Endothelial cell (in vitro differentiated cells): ENCODE results near the gene HLCS. TPM values are rescaled to one million over a fixed set of nuclear protein-coding genes. Genes with fewer than 3 reads are reported as not detected.

Source experiments
- DNase-seq: peaks from one replicate; pipeline ENCODE4 v3.0.0; 2021; ENCODE audit warnings: low spot score
- H3K27ac Mint-ChIP-seq: one replicate; pipeline ENCODE4 v1.8.0; 2021; ENCODE audit warnings: mixed read lengths, inconsistent platforms; ENCODE audit not compliant: unreplicated experiment
- H3K27me3 Mint-ChIP-seq: one replicate; pipeline ENCODE4 v1.8.0; 2021; ENCODE audit warnings: mild to moderate bottlenecking, moderate library complexity, mixed read lengths, inconsistent platforms; ENCODE audit not compliant: unreplicated experiment
- H3K36me3 Mint-ChIP-seq: one replicate; pipeline ENCODE4 v1.8.0; 2021; ENCODE audit warnings: mild to moderate bottlenecking, low read depth, mixed read lengths, inconsistent platforms; ENCODE audit not compliant: unreplicated experiment
- H3K4me1 Mint-ChIP-seq: one replicate; pipeline ENCODE4 v1.8.0; 2021; ENCODE audit warnings: mild to moderate bottlenecking, mixed read lengths, inconsistent platforms; ENCODE audit not compliant: unreplicated experiment
- H3K4me3 Mint-ChIP-seq: one replicate; pipeline ENCODE4 v1.8.0; 2021; ENCODE audit warnings: mild to moderate bottlenecking, mixed read lengths, inconsistent platforms; ENCODE audit not compliant: unreplicated experiment
- H3K9me3 Mint-ChIP-seq: one replicate; pipeline ENCODE4 v1.8.0; 2021; ENCODE audit warnings: mixed read lengths, inconsistent platforms; ENCODE audit not compliant: unreplicated experiment
- long read RNA-seq: library from polyadenylated mRNA; unstranded; transcript quantifications from one replicate; pipeline ENCODE4 v2.0.0, GENCODE V29; 2020; ENCODE audit not compliant: unreplicated experiment
- total RNA-seq: library from RNA; stranded (reverse); fragmentation: NEBNext Ultra II Directional; extraction: Animal tissue kit (Norgen Biotek cat#: 25700); gene quantifications from one replicate; pipeline ENCODE4 v1.2.1, GENCODE V29; 2021; ENCODE audit not compliant: unreplicated experiment
- TF ChIP-seq, protein P1 (sequence below): fragments of 200-600 bp; sonication (generic); IDR thresholded peaks from one replicate; pipeline ENCODE4 v1.5.0; 2021; ENCODE audit warnings: antibody characterized with exemption; ENCODE audit not compliant: unreplicated experiment

The HLCS gene
- total RNA-seq: 97.4 TPM
- long read RNA-seq, full-length matches to known transcripts: 1 of 26 reads
- long read RNA-seq, partial matches to known transcripts: 3 of 26 reads
- long read RNA-seq, other reads (novel, unspliced or antisense): 22 of 26 reads

DNA sequence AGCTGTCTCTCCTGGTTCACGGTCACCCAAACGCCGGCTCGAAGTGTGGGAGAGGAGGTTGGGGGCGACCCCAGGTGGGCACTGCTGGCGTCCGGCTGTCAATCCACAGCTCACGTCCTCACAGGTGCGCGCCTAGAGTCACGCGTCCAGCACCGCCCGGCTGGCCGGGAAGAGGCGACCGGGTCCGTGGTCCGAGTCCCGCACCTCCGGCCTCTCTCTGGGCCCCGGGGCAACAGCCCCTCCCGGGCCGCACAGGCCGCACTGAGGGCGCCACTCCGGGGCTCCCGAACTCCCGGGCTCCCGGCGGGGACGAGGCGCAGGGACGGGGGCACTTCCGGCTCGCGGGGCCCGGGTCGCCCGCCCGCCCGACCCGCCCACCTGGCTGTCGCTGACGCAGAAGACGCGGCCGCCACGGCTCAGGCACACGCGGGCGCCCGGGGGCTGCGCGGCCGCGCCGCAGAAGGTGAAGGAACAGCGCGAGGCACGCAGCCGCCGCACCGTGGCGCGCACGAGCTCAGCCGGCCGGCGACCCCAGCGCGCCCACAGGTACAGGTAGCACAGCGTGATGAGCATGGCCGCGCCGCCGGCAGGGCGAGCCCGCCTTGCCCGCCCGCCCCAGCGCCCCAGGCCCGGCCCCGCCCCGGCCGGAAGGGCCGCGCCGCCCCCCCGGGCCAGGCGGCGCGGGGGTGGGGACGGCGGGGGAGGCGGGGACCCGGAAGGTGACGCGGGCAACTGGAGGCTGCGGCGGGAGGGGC is at the start of gene HLCS:
Gene HLCS, minus strand, starts transcription at position 604 of the 755 bp plus-strand sequence. Its CDS starts 31 bp downstream, at position 573.
- peak within 1 kb of the TSS; percentile 94 for H3K27ac Mint-ChIP-seq

DNA sequence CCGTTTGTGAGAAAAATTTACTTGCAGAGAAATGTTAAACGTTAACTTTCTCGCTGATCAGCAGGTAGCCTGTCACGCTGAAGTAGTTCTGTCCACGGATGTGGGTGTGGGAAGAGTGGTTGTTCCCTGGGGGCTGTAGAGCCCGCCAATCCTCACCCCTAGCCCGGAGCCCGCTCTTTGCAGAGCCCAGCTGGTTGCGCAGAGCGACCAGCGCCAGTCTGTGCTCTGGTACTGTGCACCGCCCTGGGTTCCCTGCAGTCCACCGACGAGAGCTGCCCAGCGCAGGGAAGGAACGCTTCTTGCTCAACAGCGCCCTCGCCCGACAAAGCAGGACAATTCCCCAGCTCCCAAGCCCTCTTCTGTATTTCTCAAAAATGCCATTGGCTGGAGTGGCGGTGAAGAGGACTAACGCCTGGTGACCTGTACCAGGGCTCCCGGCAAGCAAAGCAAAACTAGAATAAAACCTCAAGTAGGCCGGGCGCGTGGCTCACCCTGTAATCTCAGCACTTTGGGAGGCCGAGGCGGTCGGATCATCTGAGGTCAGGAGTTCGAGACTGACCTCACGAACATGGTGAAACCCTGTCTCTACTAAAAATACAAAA is 43.4 kb upstream of the HLCS start:
- peak overlapping the region; percentile 93 for H3K4me3 Mint-ChIP-seq
- TF ChIP-seq, protein P1, sequence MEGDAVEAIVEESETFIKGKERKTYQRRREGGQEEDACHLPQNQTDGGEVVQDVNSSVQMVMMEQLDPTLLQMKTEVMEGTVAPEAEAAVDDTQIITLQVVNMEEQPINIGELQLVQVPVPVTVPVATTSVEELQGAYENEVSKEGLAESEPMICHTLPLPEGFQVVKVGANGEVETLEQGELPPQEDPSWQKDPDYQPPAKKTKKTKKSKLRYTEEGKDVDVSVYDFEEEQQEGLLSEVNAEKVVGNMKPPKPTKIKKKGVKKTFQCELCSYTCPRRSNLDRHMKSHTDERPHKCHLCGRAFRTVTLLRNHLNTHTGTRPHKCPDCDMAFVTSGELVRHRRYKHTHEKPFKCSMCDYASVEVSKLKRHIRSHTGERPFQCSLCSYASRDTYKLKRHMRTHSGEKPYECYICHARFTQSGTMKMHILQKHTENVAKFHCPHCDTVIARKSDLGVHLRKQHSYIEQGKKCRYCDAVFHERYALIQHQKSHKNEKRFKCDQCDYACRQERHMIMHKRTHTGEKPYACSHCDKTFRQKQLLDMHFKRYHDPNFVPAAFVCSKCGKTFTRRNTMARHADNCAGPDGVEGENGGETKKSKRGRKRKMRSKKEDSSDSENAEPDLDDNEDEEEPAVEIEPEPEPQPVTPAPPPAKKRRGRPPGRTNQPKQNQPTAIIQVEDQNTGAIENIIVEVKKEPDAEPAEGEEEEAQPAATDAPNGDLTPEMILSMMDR: peak; percentile 88
- H3K27ac Mint-ChIP-seq: no peak overlapping the region
- peak; percentile 96 for DNase-seq
- peaks cover 10% of the 10 kb centered on the region for H3K27me3 Mint-ChIP-seq
- peaks cover 25% of the 10 kb centered on the region for H3K4me1 Mint-ChIP-seq
- no peaks in the 10 kb centered on the region for H3K9me3 Mint-ChIP-seq
- peaks cover 27% of the 10 kb centered on the region for H3K36me3 Mint-ChIP-seq

More for the DNA sequence above, at the start of gene HLCS:
- Mint-ChIP-seq H3K27me3 (peaks cover 6% of the 10 kb centered on the region), H3K4me1 (peaks cover 35% of the 10 kb centered on the region), H3K4me3 (peak within 1 kb of the TSS; percentile 97), H3K9me3 (no peaks in the 10 kb centered on the region), H3K36me3 (peaks cover 7% of the 10 kb centered on the region)
- peak; percentile 65 for DNase-seq
- TF ChIP-seq, protein P1: peak; percentile 18

DNA sequence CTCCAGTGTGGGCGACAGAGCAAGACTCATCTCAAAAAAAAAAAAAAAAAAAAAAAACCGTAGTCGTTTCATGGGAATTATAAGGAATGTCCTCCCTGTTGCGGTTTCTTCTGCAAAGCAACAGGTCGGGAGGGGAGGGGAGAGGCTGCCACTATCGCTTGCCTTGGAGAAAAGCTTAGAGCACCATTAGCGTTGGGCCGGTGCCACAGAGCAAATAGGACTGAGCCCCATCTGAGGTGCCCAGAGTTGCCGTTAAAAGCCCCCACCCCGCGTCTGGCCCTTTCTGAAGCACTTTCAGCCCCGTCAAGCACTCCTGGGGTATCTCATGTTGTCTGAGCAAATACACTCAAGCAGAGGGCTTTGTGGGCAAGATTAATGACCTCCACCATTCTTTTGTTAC is 42.3 kb upstream of the HLCS start:
- Mint-ChIP-seq H3K4me1 (peaks cover 25% of the 10 kb centered on the region), H3K27ac (no peak overlapping the region), H3K36me3 (peaks cover 21% of the 10 kb centered on the region), H3K4me3 (peak overlapping the region; percentile 93), H3K27me3 (peaks cover 12% of the 10 kb centered on the region), H3K9me3 (no peaks in the 10 kb centered on the region)
- TF ChIP-seq, protein P1: no peak
- no peak for DNase-seq

DNA sequence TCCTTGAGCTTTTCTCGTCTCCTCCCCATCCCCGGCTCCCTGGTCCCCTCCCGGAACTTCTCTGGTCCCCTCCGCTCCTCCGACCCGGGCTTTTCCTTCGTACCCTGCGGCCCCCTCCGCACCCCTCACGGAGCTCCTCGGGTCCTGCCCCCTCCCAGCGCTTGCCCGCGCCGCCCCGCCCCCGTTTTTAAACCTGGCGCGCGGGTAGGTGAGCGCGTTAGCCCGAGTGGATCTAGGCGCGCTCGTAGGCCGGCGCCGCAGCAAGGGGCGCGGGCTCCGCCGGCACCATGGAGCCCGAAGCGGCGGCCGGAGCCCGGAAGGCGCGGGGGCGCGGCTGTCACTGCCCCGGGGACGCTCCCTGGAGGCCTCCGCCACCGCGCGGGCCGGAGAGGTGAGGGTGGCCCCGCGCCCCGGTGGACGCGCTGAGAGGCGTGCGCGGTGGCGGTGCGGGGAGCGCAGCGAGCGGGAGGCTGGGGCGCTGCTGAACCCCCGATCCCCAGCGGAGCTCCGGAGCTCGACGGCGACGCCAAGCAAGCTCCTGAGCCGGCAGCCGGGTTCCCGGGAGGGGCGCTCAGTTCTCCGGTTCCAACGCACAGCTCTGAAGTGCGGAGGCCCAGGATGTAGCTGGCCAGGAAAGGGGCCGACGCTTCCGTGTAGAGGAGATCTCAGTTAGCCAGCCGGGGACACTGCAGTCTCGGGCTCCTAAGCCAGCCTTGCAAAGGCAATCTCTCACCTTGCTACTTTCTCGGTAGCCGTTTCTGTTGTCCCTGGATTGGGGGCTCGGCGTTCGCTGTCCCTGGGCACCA is 40.2 kb upstream of the HLCS start, which contains the start of gene RIPPLY3:
Gene RIPPLY3, plus strand, starts transcription at position 217 of the 806 bp plus-strand sequence. Its CDS starts 71 bp downstream, at position 288.
- Mint-ChIP-seq H3K4me1 (peaks cover 23% of the 10 kb centered on the region), H3K27ac (peak within 1 kb of the TSS; percentile 89), H3K9me3 (no peaks in the 10 kb centered on the region), H3K4me3 (peak within 1 kb of the TSS; percentile 93), H3K36me3 (peaks cover 9% of the 10 kb centered on the region), H3K27me3 (peaks cover 9% of the 10 kb centered on the region)
- DNase-seq: peak; percentile 52
- TF ChIP-seq, protein P1: no peak
